HL-60/S4 (cell line): ENCODE data around the gene CYB5R2.

Experiments
- in situ Hi-C: fragments of 300-500 bp; cut with MboI; formaldehyde crosslinking; loops from 2 replicates; pipeline ENCODE4 v1.14.3; 2022; ENCODE audit warnings: low sequenced_read_pairs

Gene CYB5R2

DNA sequence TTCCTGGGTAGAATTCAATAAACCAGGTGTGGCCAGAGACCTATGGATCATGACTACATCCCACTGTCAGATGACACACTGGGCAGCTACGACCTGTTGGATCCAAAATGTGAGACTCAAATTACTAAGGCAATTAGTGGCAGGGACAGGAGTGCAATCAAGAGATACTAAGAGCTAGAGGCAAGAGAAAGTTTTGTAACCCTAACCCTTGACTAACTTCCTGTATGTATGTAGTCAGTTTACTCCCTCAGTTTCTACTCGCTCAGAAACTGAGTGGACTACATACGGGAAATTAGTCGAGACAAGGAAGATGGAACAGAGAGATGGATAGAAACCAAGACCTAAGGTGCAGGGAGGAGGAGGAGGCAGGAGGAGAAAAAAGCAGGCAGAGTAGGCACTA lies 2.7 kb downstream of the CYB5R2 start:
- in situ Hi-C loops = loop anchor here (25.0 kb wide), 1 partner anchor 108 kb away; no protein-coding TSS in a partner anchor

DNA sequence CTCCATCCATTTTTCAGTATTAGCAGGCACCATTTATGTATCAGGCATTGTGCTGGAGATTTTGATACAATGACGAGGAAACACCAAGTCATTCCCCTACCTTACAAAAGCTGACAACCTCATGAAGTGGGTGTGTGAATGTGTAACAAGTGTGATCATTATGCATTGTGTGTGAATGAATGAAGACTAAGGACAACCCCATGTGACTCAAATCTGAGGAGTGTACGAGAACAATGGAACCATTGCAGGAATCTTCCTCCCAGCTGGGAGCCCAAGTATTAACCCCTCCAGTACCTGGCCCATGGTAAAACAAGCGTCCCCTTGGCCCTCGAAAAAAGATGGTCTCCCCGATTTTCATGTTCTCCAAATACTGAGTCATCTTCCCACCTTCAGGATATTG lies 4.4 kb downstream of the CYB5R2 start:
- in situ Hi-C loops = loop anchor here (25.0 kb wide), 1 partner anchor 107 kb away; no protein-coding TSS in a partner anchor

DNA sequence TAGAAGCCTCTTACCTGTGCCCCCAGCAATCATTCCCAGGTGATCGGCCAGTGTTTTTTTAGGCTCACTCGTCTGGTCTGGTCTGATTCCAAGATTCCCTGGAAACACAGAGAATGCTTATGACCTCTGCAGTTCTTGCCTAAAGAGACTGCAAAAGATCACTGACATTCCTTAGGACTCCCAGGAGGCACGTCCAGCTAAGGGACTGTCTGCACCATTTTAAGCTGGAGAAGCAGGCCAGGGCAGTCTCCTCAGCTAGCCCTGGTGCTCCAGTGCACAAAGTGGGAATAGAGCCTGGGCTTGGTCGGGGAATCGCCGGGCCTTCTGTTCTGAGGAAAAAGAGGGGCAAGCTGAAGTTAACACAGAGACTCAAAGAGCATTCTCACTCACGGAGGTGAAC lies 4.8 kb downstream of the CYB5R2 start:
- in situ Hi-C loops = loop anchor here (25.0 kb wide), 1 partner anchor 106 kb away; no protein-coding TSS in a partner anchor

DNA sequence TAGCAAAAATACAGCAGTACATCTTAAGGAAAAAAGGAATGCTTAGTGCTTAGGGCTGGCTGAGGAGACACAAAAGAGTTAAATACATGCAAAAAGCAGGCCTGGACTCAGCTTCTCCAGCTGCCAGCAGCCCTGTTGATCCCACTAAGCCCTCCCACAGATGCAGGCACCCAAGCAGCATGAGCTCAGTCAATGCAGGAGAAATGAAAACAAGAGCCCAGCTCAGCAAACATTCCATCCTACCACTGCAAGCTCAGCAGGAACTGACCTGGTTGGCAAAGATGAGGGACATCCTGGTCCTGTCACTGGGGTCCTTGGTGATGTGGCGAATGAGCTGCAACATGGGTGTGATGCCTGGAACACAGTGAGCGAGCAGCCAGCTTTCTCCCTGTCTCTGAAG lies 5.8 kb downstream of the CYB5R2 start:
- in situ Hi-C loops = loop anchor here (25.0 kb wide), 1 partner anchor 105 kb away; no protein-coding TSS in a partner anchor

DNA sequence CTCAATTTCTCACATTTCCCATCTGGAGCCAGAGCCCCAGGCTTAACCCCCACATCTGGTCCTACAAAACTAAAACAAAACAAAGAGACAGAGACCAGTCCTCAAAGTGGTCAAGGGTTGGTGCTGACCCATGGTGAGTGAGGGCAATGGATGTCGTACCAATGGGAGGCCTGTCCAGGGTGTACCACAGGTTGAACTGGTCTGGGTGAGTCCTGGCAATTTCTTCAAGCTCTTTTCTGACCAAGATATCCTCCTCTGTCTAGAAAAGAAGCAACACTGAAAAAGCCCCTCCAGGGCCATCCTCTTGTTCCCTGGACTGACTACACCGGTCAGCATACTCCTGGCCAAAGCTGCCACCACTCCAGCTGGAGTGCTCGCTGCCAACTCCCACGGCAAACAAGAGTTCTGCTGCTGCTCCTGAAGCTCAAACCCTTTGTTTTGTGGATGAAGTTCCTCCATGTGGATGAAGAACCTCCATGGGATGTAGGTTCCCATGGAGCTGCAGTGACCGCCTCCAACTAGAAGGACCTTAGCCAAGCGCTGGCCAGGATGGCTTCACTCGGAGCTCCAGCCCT lies 6.9 kb downstream of the CYB5R2 start:
- in situ Hi-C loops = loop anchor here (25.0 kb wide), 1 partner anchor 104 kb away; no protein-coding TSS in a partner anchor

DNA sequence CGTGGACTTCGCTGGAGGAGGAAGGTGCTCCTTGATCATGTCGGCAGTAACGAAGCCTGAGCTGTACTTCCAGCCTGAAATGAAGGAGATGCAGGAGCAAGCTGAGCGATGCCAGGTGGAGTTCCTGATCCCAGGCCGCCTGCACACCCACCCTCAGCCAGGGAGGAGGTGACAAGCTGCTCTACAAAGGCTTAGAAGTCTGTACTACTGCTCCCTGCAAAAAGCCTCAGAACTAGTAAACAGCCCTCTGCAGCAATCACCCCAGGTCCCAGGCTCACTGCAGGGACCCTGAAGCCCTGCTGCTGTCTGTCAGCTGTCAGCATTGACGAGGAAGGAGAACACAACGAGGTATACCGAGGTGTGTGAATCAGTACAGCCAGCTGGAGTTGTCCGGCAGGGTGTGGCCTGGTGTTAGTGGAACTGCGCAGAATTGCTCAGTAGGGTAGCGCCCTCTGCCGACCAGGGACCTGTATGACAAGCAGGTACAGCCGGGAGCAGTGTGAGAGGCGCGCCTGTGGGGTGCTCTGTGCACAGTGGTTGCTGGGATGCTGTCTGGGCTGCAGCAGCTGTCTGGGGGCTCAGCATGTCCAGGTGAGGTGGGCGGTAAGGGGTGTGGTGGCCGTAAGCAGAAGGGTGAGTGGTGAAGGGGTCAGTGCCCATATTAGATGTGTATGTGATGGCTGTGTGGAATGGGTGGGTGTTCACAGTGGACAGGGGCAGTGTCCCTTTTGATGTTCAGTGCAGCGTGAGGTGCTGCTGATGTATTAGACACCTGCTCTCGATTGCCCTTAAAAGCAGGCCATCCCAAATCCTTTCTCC lies 7.6 kb downstream of the CYB5R2 start:
- in situ Hi-C loops = loop anchor here (25.0 kb wide), 1 partner anchor 103 kb away; no protein-coding TSS in a partner anchor

DNA sequence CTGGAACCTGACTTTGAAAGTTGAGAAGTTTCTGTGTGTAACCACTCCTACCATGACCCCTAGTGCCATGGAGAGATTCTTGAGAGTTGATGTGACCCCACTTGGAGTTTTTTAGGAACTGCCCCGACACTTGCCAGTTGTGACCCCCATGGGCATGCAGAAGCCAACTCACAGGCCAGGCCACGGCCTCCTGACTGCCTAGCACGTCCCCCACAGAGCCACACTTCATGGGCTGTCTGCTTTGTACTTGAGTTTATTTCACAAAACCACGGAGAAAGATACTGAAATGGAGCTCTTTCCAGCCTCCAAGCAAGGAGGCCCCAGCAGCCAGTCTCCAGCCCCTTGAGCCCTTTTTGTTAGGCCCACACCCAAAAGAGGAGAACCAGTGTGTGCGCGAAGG lies 8.4 kb downstream of the CYB5R2 start:
- in situ Hi-C loops = loop anchor here (25.0 kb wide), 1 partner anchor 103 kb away; no protein-coding TSS in a partner anchor

DNA sequence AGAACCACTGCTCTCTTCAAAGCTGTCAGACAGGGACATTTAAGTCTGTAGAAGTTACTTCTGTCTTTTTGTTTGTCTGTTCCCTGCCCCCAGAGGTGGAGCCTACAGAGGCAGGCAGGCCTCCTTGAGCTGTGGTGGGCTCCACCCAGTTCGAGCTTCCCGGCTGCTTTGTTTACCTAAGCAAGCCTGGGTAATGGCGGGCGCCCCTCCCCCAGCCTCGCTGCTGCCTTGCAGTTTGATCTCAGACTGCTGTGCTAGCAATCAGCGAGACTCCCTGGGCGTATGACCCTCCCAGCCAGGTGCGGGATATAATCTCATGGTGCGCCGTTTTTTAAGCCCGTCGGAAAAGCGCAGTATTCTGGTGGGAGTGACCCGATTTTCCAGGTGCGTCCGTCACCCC lies 9.8 kb downstream of the CYB5R2 start:
- in situ Hi-C loops = loop anchor here (25.0 kb wide), 1 partner anchor 101 kb away; no protein-coding TSS in a partner anchor

DNA sequence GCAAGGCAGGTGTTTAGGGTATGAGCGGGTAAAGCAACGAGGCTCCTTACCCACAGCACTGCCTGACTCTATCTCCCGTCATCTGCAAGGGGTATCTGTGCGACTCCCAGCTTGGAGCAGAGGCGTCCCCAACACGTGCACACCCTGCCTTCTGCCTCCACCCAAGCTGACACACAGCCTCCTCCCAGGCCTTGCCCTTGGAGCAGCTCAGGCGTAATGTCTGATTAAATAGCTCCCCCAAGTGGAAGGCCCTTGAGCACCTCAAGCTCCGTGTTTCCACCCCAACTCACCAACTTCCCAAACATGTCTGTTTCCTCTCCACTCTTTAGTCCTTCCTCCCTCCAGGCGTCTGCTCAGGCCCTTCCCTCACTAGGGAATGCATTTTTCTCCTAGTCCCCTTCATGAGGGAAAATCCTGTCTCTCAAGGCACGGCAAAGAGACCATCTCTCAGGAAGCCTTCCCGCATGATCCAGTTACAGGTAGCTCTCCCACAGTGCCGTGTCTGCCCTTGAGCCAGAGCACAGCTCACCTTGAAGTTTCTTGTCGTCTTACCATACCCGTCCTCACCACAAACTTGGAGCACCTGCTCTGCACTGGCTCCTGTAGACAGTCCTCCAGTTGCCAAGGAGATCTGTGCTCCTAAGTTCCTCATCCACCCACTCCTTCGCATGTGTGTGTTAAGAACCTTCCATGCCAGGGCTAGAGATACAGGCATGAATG lies 15.8 kb downstream of the CYB5R2 start:
- in situ Hi-C loops = loop anchor here (25.0 kb wide), 1 partner anchor 95 kb away; no protein-coding TSS in a partner anchor

DNA sequence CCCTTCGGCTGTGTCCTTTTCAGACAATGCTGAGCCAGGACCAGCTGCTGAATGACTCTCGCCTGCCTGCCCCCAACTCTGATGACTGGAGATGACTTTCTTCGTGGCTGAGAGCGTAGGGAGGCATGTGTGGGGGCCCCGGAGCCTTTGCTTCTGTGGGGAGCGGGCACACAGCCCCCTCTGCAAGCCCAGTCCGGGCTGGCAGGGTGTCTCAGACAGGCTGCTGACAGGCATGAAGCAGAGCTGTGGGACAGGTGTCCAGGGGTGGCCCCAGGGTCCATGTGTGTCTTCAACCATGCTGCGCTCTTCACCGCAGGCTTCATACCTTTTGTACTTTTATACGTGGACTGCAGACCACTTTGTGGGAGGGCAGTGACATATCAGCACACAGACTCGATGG lies 16.6 kb downstream of the CYB5R2 start:
- in situ Hi-C loops = loop anchor here (25.0 kb wide), 1 partner anchor 94 kb away; no protein-coding TSS in a partner anchor

DNA sequence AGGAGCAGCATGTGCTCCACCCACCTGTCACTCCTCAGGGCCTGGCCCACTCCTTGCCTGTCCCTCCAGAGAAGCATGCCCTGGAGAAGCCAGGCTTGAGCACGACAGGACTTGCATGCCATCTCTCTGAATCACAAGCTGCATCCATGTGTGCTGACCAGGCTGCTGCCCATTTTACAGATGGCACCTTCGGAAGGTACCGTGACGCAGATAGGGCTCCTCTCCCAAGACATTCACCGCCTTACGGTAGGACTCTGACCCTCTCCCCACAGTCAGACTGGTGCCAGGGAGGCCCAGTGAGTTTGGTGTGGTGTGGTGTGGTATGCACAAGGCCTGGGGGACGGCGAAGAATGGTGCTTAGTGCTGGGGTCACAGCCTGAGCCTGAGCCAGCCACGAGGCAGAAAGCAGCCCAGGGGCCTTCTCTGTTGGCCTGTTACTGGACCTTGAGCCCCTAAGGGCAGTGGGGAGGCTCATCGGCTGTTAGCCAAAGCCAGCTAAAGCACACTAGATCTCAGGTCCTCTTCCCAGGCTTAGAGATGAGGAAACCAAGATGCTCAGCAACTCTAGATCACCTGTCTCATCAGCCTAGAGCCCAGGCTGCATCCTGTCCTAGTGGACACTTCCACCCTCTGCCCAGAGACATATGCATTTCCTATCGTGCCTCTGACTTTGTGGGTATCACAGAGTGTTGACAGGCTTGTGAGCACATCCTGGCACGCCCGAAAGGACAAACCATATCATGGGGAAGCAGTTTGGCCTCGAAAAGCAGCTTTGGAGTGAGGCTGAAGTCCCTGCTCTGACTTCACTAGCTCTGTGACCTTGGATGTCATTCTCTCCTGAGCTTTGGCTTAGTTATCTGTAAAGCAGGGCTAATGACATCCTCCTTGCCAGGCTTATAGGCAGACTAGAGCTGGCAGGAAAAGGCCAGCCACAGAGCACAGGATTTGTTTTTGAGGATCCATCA lies 17.8 kb downstream of the CYB5R2 start:
- in situ Hi-C loops = loop anchor here (25.0 kb wide), 1 partner anchor 93 kb away; no protein-coding TSS in a partner anchor

DNA sequence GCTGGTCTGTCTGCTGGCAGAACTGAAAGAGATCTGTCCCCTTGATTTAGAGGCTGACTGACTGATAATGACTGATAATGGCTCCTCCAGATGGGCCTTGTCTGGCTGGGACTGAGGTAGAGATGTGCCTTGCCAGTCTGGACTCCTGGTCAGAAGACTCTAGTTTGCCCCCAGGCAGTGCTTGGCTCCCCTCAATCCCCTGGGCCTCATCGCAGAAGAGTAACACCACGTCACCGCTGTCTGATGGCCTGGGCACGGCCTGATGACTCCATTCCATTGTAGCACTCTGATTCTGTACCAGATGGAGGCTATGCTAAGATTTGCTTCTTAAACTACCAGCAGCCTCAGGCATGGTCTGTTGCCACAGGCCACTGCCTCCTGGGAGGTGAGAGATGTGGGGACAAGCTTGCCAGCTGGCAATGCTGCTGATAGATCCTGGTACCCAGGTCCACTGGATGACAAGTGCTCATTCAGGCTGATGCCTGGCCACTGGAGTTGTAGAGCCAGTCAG lies 19.1 kb downstream of the CYB5R2 start:
- in situ Hi-C loops = loop anchor here (25.0 kb wide), 1 partner anchor 92 kb away; no protein-coding TSS in a partner anchor

DNA sequence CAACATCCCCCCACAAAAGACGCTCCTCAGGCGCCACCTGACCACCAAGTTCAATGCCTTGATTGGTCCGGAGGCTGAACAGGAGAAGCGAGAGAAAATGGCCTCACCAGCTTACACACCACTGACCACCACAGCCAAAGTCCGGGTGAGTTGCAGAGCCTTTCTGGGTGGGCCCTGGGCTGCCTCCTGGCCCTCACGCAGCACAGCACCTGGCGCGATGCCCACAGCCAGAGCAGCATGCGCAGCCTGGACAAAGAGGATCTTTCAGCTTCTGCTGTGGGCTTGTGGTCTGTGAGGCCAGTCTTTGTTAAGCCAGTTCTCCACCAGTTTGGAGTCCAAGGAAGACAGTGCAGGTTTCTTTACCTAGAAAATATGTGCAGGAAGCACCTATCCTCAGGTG lies 21.6 kb downstream of the CYB5R2 start:
- in situ Hi-C loops = loop anchor here (25.0 kb wide), 1 partner anchor 89 kb away; no protein-coding TSS in a partner anchor

DNA sequence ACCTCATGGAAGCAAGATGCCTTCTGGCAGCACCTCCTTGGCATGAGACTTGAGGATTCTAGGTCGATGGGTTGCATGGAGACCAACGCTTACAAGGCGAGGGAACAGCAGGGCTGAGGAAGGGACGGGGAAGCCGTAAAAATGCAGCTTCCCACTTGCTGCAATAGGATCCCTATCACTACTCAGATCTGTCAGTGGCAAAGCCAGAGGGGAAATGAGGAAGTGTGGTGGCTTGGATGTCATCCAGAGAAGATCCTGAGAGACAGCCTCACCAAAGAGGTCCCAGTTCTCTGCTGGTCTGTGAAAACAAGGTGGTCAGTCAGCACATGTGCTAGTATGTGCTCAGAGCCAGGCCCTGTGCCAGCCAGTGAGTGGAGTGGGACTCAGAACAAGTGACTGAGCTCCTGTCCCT lies 22.2 kb downstream of the CYB5R2 start:
- in situ Hi-C loops = loop anchor here (25.0 kb wide), 1 partner anchor 89 kb away; no protein-coding TSS in a partner anchor

DNA sequence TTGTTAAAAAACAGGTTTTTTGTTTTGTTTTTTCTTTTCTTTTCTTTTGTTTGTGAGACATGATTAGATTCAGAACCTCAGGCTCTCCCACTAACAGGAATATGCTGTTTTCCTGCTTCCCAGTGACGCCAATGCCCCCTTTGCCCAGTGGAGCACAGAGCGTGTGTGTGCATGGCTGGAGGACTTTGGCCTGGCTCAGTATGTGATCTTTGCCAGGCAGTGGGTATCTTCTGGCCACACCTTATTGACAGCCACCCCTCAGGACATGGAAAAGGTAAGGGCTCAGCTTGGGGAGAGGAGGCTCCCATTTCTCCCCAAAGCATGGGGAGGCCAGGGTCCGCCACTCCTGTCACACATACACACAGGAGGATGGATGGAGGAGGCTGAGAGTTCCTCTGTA lies 25.0 kb downstream of the CYB5R2 start:
- in situ Hi-C loops = no loop called here

DNA sequence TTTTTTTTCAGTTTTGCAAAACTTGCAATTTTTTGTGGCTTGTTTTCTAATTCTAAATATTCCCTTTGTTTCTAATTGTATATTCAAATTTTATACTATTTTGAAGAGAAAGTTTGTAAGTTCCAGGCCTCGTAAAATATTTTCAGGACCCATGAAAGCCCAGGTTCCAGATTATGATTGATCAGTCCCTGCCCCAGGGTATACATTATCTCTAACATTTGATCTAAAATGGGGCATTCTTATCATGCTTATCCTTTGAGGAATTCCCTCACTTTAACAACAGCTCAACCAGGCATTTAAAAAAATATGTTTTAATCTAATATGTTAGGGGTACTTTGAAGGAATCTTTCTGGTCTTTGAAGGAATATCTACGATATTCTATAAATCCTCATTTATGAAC lies 26.4 kb downstream of the CYB5R2 start:
- in situ Hi-C loops = no loop called here

DNA sequence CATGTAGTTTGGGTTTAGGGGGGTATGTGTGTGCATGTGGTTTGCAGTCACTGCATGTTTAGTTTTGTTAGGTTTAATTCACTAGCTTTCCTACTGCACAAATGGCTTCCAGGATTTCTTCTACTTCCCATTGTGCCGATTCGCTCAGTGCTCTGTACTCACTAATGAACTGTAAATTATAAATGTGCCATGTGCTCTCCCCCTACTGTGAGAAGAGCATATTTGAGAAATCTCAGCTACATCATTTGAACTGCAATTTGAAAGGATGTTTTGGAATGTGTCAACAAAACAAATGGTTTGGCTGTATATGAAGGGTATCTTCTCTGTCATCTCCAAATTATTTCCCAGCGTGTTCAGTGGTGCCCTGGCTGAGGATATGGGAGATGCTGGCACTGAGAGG lies 28.1 kb downstream of the CYB5R2 start:
- in situ Hi-C loops = no loop called here

DNA sequence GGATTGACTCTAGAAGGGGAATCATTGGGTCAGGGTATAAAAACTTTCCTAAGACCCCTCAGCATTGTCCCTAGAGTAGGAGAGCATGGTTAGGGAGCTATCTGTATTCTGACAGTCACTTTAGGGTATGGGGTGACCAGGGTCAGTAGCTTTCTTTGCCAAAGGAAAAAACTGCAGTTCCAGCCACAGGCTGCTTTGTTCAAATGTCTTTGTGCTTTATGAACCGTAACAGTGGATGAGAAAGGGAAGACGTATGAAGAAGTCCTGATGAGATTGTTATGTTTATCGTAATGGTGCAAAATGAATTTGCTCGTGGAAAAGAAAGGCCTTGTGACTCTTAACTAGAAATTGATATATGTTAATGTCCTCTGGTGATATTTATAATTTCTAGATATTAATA lies 30.0 kb downstream of the CYB5R2 start:
- in situ Hi-C loops = no loop called here

DNA sequence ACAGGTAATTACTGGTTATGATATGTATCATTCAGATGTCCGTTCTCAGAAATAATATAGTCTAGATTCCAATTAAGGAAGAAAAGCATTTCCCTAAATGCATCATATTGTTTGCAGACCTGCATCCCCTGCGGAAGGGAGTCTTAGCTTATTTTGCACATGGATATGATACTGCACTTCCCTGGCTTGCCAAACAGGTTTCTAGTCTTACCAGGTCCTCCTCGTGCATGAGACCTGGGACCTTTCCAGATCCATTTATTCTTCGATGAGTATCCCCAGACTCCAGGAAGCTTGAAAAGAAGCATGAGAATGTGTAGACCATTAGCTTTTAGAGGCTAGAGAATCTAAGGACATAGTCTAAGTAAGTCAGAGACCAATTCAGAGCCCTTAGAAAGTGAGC lies 30.6 kb downstream of the CYB5R2 start:
- in situ Hi-C loops = no loop called here

DNA sequence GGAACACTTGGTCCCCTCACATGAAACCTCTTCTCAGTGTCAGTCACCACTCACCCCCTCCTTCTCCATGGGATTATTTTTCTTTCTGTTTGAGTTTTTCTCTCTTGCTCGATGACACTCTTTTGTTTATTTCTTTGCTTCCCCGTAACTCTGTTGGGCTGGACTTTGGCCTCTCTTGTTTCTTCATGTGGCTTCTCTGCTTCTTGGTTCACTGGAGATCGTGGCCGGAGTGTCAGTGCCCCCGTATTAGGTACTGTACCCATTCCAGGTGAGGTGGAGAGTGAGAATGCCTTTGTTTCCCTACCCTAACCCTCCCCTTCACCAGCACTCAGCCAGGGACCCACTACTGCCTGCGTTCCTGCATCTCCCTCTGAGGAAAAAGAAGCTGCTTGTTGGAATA lies 32.5 kb downstream of the CYB5R2 start:
- in situ Hi-C loops = no loop called here
